HUES64 (cell line): ENCODE data around the gene CCDC27.
"Not testable (repeated sequence)": the region's sequence is repeated elsewhere in the genome, so short reads cannot be mapped to it uniquely, and the experiment has no call there.

Experiments used
- H3K27ac ChIP-seq: 2 replicates; pipeline ENCODE4 v1.7.0; 2013; ENCODE audit warnings: low read depth, low read length, inconsistent platforms
- H3K27me3 ChIP-seq: 2 replicates; pipeline ENCODE4 v1.6.1; 2013; ENCODE audit warnings: mild to moderate bottlenecking, low read length; ENCODE audit not compliant: insufficient read depth
- H3K36me3 ChIP-seq: 2 replicates; pipeline ENCODE4 v1.6.1; 2013; ENCODE audit warnings: mild to moderate bottlenecking, low read length; ENCODE audit not compliant: insufficient read depth
- H3K4me1 ChIP-seq: 2 replicates; pipeline ENCODE4 v1.6.1; 2013; ENCODE audit warnings: mild to moderate bottlenecking, low read length, moderate library complexity; ENCODE audit not compliant: insufficient read depth
- H3K4me3 ChIP-seq: 2 replicates; pipeline ENCODE4 v1.5.1; 2013; ENCODE audit warnings: mild to moderate bottlenecking, low read length, moderate library complexity
- H3K9ac ChIP-seq: 2 replicates; pipeline ENCODE4 v1.6.1; 2013; ENCODE audit warnings: mild to moderate bottlenecking, low read depth, low read length
- H3K9me3 ChIP-seq: 2 replicates; pipeline ENCODE4 v1.6.1; 2013; ENCODE audit warnings: low read depth, low read length; ENCODE audit not compliant: insufficient read depth
- WGBS: fragments of 150-250, 120-280 bp; methylation state at CpG from one replicate; pipeline ENCODE4 v1.1.7; 2013; ENCODE audit warnings: missing lambda C conversion rate; 5-methylcytosine and 5-hydroxymethylcytosine counted together

CCDC27 gene

GRCh38 chr1:3809680-3810079 lies 57.4 kb downstream of the CCDC27 start:
- Histone ChIP-seq H3K4me3 (no peak overlapping the region), H3K27ac (no peak overlapping the region), H3K9me3 (peaks cover 15% of the 10 kb centered on the region), H3K9ac (no peak overlapping the region), H3K36me3 (no peaks in the 10 kb centered on the region), H3K4me1 (peaks cover 9% of the 10 kb centered on the region; the same call in 1 of the 2 replicates), H3K27me3 (no peaks in the 10 kb centered on the region)
- WGBS = 85% methylated on average over 7 of the region's 7 CpGs

- 91% methylated on average over 9 of the region's 9 CpGs for WGBS
- H3K9ac ChIP-seq, H3K36me3 ChIP-seq, H3K27ac ChIP-seq, H3K4me3 ChIP-seq, H3K27me3 ChIP-seq, H3K4me1 ChIP-seq: not testable (repeated sequence)
- peaks cover 15% of the 10 kb centered on the region for H3K9me3 ChIP-seq
Measured at GRCh38 chr1:3810149-3810761, 58.0 kb downstream of the CCDC27 start.

GRCh38 chr1:3811595-3811911 lies 59.3 kb downstream of the CCDC27 start:
- Histone ChIP-seq H3K36me3 (peaks cover 3% of the 10 kb centered on the region; the same call in 1 of the 2 replicates), H3K9me3 (peaks cover 15% of the 10 kb centered on the region), H3K9ac (no peak overlapping the region), H3K4me3 (no peak overlapping the region), H3K4me1 (peaks cover 9% of the 10 kb centered on the region; the same call in 1 of the 2 replicates), H3K27ac (no peak overlapping the region), H3K27me3 (no peaks in the 10 kb centered on the region)
- 59% methylated on average over 2 of the region's 2 CpGs for WGBS

- Histone ChIP-seq H3K36me3 (peaks cover 3% of the 10 kb centered on the region; the same call in 1 of the 2 replicates), H3K27ac (no peak overlapping the region), H3K9ac (no peak overlapping the region), H3K4me1 (peaks cover 9% of the 10 kb centered on the region; the same call in 1 of the 2 replicates), H3K9me3 (no peaks in the 10 kb centered on the region), H3K4me3 (no peak overlapping the region), H3K27me3 (no peaks in the 10 kb centered on the region)
- WGBS = 96% methylated on average over 2 of the region's 2 CpGs
Measured at GRCh38 chr1:3814065-3814464, 61.8 kb downstream of the CCDC27 start.

GRCh38 chr1:3814771-3815561 lies 62.7 kb downstream of the CCDC27 start:
- Histone ChIP-seq H3K36me3 (peaks cover 5% of the 10 kb centered on the region; the same call in 1 of the 2 replicates), H3K4me3 (no peak overlapping the region)
- 93% methylated on average over 42 of the region's 42 CpGs for WGBS

GRCh38 chr1:3816331-3817137 lies 64.3 kb downstream of the CCDC27 start:
- no peaks in the 10 kb centered on the region for H3K27me3 ChIP-seq
- WGBS = 94% methylated on average over 38 of the region's 38 CpGs
- peaks cover 21% of the 10 kb centered on the region for H3K36me3 ChIP-seq
- H3K4me1 ChIP-seq = peaks cover 4% of the 10 kb centered on the region; the same call in 1 of the 2 replicates
- no peaks in the 10 kb centered on the region for H3K9me3 ChIP-seq
- H3K4me3 ChIP-seq = no peak overlapping the region
- H3K27ac ChIP-seq = no peak overlapping the region
- no peak overlapping the region for H3K9ac ChIP-seq

More at GRCh38 chr1:3814771-3815561, 62.7 kb downstream of the CCDC27 start:
- Histone ChIP-seq H3K27ac (no peak overlapping the region), H3K9ac (no peak overlapping the region), H3K4me1 (peaks cover 9% of the 10 kb centered on the region; the same call in 1 of the 2 replicates), H3K27me3 (no peaks in the 10 kb centered on the region), H3K9me3 (no peaks in the 10 kb centered on the region)

- Histone ChIP-seq H3K36me3 (peaks cover 26% of the 10 kb centered on the region), H3K9me3 (no peaks in the 10 kb centered on the region), H3K4me3 (no peak overlapping the region), H3K27me3 (no peaks in the 10 kb centered on the region), H3K27ac (no peak overlapping the region), H3K4me1 (no peaks in the 10 kb centered on the region), H3K9ac (no peak overlapping the region)
- WGBS = 95% methylated on average over 17 of the region's 17 CpGs
Measured at GRCh38 chr1:3817138-3817740, 65.0 kb downstream of the CCDC27 start.

GRCh38 chr1:3817821-3818597 lies 65.8 kb downstream of the CCDC27 start:
- Histone ChIP-seq H3K9ac (no peak overlapping the region; the same call in 1 of the 2 replicates), H3K4me3 (no peak overlapping the region), H3K4me1 (no peaks in the 10 kb centered on the region), H3K27me3 (no peaks in the 10 kb centered on the region), H3K27ac (no peak overlapping the region), H3K9me3 (no peaks in the 10 kb centered on the region), H3K36me3 (peaks cover 33% of the 10 kb centered on the region)
- 92% methylated on average over 28 of the region's 28 CpGs for WGBS

- Histone ChIP-seq H3K27me3 (no peaks in the 10 kb centered on the region), H3K36me3 (peaks cover 38% of the 10 kb centered on the region), H3K4me3 (no peak overlapping the region), H3K27ac (no peak overlapping the region), H3K9me3 (no peaks in the 10 kb centered on the region), H3K9ac (no peak overlapping the region), H3K4me1 (no peaks in the 10 kb centered on the region)
- WGBS = 87% methylated on average over 10 of the region's 10 CpGs
Measured at GRCh38 chr1:3819771-3820200, 67.5 kb downstream of the CCDC27 start.

- Histone ChIP-seq H3K9ac (no peak overlapping the region), H3K27me3 (no peaks in the 10 kb centered on the region), H3K4me3 (no peak overlapping the region), H3K4me1 (no peaks in the 10 kb centered on the region), H3K27ac (no peak overlapping the region), H3K36me3 (peaks cover 39% of the 10 kb centered on the region), H3K9me3 (no peaks in the 10 kb centered on the region)
- 96% methylated on average over 6 of the region's 8 CpGs for WGBS
Measured at GRCh38 chr1:3820316-3820715, 68.1 kb downstream of the CCDC27 start.
